GM18517 (cell line): ENCODE results near the gene NOX1.
A peak's percentile ranks its signal among the peaks of the same experiment; 100 is the strongest.

Experiments used
- ATAC-seq: cut with Tn5 transposase; IDR thresholded peaks from one replicate; pipeline ENCODE4 v1.9.1; 2021; ENCODE audit warnings: mild to moderate bottlenecking, moderate library complexity; ENCODE audit not compliant: unreplicated experiment

The NOX1 gene

DNA sequence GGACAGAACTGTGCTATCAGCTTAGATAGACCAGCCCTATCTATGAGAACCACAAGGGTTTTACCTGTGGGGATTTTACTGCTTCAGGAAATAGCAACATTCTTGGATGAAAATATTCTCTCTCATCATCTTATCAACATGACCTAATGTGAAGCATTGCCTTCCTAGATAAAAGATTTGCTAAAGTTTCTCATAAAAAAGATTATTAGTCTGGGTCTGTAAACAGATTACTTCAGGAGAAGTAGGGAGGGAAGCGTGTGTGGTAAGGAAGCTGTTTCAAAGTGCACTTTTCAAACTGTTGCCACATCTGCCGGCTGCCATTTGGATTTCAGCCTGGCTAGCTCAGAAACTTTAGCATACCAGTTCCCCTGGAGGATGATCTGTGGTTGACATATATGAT is at the start of gene NOX1:
NOX1 (minus strand) TSS at position 35 of the 400 bp plus-strand sequence. CDS start 220 bp downstream, outside the sequence.
- ATAC-seq: no peak

DNA sequence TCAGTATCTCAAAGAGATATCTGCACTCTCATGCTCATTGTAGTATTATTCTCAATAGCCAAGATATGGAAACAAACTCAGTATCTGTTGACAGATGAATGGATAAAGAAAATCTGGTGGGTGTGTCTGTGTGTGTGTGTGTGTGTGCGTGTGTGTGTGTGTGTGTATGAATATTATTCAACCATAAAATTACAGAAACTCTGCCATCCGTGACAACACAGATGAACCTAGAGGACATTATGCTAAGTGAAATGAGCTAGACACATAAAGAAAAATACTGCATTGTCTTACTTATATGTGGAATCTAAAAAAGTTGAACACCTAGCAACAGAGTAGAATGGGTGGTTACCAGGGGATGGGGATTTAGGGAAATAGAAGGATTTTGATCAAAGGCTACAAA is 41.4 kb upstream of the NOX1 start:
- no peak for ATAC-seq

DNA sequence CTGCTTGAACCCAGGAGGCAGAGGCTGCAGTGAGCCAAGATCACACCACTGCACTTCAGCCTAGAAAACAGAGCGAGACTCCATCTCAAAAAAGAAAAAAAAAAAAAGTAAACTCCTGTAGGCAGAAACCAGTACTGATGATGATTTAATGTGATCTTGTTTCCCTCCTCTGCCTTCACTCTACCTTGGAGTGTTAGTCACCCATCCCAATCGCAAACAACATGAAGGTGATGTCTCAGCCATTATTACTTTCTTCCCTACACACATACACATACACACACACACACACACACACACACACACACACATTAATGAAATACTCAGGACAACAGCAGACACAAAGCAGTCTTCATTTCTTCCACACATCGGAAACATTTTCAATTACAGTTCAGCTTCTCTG is 39.0 kb upstream of the NOX1 start:
- ATAC-seq: no peak

DNA sequence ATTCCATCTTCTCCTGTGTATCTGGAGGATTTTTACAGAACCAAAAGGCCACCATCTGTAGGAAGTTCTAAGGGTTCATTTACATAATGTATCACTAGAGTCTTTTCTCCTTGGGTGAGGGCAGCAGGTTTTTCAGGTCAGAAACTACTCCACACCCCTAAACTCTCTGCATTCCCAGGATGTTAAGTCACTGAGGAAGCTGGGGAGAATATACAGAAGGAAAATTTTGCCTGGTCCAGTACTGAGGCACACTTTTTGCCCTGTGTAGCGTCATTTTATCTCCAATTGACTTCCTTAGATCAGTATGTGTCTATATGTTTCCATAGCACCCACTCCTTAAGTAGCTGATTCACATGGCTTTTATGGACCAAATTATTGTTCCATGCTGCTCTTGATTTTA is 37.6 kb upstream of the NOX1 start:
- no peak for ATAC-seq

DNA sequence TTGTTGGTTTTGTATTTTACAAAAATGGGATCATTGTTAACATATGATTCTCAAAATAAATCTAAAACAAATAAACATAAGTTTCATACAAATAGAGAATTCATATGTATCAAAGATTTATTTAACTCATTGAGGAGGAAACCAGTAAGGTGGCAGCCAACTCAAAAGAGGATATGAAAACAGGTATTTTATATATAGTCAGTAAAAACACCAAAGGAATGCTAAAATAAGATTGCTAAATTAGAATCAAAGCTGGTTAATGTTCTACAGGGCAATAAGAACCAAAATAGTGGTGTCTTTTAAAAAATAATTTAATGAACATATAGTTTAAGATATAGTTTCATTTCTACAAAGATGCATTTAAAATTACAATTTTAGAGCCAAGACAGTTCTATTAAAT is 31.5 kb upstream of the NOX1 start:
- peak; percentile 65 for ATAC-seq

DNA sequence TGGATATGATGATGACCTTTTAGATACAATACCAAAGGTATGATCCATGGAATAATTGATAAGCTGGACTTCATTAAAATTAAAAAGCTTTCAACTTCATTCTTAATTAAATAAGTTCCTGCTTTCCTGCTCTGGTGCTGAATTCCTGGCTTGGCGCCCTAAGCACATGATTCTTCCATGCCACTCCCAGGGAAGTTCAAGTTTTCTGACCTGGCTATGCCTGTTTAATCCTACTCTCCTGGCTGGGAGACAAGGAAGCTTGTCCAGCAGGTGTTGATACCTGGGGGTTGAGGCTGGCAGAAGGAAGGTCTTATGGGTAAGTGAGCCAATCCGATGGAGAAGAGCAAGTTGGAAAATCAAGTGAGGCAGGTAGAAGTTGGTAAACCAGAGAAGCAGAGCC is 30.3 kb upstream of the NOX1 start:
- no peak for ATAC-seq

DNA sequence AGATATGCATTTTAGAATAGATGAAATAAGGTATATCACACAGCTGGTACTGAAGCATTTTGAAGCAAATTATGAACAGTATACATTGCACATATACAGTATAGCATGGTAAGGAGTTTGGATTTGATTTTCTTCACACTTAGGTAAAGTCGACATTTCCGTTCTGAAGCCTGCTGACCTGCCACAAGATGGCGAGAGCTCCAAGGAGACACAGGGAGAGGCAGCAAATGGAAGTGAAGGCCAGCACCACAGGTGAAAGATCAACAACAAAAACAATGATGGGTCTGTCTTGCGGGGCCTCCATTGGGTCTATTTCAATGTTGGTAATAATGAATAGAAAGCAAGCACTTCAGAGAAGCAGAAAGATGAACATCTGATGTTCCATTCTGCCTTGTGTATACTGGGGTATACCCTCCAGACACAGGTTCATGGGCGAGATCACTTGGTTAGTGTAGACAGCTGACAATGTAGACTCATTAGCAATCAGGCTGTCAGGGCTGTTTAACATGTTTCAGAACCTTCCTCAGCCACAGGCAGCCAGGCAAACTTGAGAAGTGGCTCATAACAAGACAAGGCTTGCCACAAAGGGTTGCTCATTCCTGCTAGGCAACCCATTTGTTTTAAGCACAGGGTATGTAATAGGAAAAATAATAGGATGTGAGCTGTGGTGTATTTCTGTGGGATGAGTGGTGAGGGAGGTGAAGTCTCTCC is 21.4 kb upstream of the NOX1 start:
- ATAC-seq: no peak

DNA sequence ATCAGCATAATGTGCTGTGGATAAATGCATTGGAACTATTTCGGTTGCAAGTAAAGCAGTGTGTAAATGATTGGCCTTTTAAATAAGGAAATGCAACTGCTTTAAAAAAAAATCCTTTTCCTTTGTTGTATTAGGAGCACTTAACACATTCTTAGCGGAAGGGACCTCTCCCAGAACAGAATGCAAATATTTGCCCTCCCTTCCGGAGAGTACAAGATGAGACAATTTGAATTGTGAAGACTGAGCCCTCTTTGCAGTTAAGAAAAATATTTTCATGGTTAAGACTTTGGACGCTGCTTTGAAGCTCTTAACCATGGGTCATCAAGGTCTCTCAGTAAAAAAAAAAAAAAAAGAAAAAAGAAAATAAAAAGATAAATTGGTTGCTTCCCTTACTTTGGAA is 9.5 kb upstream of the NOX1 start:
- no peak for ATAC-seq

DNA sequence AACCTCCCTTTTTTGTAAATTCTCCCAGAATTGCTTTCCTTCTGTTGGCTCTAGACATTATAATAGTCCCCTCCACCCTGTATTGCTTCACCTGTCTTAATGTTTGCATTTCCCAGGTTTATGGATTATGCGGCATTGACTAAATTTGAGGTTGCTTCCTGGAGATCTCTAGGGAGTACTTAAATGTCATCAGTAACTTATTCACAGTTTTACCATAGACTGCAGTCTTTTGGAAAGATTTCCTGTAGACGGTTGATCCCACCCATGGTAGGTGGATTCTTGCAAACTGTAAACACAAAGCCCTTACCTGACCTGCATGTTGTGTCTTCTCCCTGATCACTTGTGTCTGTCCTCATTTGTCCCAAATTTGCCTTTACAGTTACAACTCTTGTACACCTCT is 6.2 kb upstream of the NOX1 start:
- ATAC-seq: no peak

DNA sequence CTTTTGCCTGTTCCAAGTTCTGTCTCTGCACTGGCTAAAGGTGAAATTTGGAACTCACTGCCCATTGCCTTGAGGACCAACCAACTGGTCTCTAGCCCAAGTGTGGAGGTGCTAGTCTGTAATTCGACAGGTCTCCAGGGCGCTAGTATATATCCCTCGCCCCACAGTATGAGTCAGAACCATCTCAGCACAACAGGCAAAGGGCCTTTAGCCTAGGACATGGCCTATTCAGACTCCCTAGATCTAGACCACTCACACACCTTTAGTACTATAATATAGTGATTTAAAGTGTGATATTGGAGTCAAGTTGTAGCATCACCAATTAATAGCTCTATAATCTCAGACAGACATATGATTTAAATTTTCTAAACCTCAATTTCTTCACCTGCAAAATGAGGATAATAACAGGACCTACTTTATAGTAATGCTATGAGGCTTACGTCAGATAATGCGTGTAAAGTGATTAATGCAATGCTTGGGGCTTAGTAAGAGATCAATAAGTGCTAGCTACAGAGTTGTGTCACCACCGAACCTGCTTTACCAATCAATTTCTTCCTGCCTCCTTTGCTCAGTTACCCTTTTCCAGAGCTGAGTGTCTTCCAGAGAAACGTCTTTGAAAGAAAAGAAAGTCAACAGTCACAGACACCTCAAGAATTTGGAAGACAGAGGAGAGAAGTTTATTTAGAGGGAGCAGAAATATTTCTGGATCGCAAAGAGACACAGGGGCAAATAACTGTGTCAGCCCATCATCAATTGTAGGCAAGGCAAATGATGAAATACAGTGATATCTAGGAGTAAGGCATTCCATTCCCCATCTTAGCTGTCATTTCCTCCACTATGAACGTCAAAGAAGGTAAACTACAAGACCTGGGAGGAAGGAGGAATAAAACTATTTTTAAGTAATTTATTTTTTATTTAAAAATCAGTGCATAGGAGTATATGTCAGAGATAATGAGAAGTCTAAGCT is 2.3 kb downstream of the NOX1 start:
- no peak for ATAC-seq

DNA sequence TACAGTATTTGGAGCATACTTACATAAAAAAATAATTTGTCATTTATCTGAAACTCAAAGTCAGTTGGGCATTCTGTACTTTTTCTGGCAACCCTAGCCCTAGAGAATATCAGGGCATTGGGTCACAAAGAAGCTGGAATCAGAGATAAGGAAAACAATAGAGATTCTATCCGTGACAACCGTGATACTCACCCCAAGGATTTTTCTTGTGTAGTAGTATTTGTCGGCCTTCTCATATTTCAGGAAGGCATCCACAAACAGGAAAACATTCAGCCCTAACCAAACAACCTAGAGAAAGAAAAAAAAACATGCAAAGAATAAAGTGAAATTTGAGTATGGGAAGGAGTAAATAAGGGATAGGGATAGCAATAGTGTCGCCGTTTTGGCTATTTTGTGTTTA is 3.6 kb downstream of the NOX1 start:
- no peak for ATAC-seq

DNA sequence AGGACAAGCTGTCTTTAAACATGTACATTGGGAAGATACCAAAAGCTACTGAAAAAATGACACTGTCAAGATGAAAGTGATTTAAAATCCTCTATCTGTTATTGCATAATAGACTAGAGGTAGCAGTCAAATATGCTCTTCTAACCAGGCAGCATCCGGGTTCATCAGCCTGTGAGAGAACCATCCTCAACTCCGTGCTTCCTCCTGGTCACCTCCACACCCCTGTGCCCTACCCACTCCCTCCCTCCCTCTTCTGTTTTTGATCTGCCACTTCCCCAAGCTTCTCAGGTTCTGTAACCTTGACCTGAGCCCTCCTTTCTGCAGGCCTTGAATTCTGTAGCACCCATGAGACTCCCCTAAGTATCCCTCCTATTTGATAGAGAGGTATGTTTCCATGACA is 5.9 kb downstream of the NOX1 start:
- ATAC-seq: no peak

DNA sequence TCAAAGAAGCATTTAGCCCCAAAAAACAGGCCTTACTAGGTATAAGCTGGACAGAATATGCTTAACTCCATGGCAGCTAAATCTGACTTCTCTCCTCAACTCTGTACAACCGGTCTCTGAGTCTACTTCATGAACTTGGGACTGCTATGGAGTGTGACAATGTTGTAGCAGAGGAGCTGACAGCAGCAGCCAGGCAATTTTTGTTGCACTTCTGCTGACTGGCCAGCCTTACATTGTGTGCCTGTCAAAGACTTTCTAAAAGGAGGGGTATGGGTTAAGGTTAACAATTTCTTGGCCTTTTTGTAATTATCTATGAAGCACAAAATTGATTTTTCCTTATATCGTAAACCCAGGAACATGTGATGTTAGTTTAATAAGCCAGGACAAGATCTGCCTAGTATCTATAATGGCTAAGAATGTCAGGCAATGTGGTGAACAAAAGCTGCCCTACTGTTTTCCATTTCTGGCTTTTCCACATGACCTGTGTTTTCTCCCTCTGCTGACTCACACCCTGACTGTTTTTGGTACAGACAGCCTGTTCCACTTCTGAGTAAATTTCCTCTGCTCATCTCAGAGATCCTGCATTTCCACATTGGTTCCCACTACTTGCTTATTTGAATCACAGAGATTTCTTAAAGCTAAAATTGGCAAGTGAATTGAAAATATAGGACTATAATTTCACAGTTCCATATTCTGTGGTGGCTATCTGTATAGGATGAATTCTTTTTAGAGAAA is 9.3 kb downstream of the NOX1 start:
- no peak for ATAC-seq

DNA sequence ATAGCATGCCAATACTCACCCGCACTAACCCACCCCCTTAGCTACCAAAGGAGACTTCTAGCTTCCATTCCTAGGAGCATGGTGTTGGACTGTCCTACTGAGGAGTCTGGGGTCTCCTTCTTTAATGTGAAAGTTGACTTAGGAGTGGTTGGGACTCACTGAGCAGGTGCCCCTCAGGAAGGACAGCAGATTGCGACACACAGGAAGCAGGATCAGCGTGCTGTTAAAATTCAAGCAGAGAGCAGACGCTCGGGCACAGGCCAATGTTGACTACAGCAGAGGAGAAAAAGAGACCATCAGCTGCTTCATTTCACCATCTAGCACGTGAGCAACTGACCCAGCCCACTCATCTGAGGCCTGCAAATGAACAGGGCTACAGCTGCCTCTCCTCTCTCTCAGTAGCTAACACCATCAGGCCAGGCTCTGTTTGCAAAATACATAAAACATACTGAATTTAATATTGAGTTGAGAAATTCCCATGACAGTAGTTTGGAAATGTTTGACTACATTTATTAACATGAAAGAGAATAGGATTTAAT is 10.8 kb downstream of the NOX1 start:
- ATAC-seq: no peak

DNA sequence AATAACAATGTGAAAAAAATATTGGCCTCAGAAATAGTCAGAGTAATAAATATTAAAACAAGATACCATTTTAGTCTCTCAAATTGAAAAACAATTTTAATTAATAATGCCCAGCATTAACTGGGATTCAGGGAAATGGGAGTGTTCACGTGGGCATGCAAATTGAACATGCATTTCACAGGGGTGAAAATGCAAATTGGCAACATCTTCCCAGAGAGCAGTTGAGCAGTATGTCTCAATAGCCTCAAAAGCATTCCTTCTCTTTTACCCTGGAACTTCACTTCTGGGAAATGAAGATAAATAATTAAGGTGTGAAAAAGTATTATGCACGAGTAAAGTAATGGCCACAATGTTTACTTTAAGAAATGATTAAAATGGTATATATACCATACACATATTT is 21.3 kb downstream of the NOX1 start:
- no peak for ATAC-seq

DNA sequence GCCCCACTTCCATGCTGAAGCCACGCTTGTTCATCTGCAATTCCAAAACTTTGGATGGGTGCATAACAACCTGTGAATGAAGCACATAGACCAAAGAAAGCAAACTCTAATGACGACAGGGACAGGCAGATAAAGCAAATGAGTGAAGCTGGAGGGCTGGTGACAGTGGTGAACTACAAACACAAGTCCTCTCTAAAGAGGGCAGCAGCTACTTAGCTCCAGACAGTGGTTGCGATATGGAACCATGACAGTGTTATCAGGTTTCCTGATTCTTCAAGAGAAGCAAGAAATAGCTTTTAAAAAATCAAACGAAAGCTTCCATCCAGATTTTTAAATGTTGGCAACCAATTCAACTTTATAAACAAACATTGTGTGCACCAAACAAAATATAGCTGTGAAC is 23.8 kb downstream of the NOX1 start:
- no peak for ATAC-seq

DNA sequence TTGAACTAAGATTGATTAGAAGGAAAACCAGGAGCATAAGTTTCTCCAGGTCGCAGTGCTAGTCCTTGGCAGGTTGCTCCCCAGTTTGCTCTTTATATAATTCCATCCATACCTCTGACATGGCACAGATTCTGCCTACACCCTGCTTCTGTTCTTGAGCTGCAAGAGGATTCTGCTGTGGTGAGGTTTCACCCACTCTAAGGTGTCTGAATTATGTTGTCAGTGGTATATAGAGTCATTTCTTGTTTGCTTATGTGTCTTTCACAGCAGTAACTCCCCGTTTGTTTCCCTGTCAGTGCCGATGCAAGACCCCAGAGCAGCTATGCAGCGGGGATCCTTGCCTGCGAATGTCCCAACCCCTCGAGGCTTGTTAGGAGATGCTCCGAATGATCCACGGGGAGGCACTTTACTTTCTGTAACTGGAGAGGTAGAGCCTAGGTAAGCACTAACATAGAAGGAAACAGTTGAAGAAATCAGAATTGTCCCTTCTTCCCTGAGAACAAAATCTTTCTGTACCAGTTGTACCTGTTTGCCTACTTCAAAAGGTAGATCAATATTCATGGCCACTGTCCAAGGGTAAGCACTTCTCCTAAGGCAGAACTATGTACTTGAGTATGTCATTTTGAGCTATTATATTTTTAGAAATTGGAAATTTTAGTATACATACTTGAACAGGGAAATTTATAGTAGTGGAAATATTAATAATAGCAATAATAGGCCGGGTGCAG is 42.8 kb downstream of the NOX1 start:
- no peak for ATAC-seq

DNA sequence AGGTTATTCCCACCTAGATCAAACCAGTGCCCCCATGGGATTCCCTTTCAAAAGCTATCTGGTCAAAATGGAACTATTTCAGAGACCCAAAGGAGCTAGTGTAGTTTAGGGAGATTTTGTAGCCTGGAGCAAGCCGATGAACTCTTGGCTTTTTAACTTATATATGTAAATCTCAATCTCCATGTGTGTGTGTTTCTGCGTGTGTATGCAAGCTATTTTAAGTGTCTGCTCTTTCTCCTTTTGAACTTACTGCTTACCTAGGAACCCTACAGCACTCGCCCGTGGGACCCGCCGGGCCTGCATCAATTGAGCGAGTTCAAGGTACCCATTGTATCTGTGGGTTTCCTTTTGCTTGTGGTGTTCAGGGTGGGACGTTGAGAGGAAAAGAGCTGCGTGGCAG is 43.6 kb downstream of the NOX1 start:
- peak; percentile 36 for ATAC-seq

DNA sequence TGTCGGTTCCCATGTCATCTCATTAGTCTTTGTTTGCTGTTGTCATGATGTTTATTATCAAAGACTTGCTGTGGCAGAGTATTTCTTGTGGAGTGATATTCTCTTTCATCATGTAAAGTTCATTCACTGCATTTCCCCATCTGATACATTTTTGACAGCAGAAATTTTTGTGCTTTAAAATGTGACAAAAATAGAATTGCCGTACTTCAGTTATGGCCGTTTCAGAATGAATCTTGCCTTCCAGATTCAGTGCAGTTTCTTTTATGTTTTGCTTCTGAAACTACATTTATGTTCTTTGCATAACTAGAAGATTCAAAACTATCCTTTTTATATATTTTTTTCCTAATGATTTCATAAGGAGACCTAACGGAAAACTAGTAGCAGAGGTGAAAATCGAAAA is 44.0 kb downstream of the NOX1 start:
- ATAC-seq: peak; percentile 18

DNA sequence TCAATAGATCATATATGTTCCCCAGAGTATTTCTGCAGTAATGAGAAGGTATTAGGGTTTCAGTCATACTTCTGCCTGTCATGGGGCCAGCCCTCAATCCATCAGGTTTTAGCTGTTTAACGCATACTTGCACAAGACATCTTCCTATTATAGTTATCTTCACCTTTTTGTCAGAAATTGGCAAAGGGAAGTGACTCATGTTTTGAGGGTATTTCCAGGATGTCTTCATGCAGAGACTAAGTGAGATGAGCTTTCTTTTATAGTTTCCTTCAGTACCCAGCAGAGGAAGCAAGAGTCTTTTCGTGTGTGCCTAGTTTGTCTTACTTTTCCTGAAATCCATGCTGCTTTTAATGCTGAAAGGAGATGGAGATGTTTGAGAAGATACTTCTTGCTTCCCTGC is 44.4 kb downstream of the NOX1 start:
- peak; percentile 77 for ATAC-seq
